C1 segment of cervical spinal cord (tissue), 14 donors: ENCODE data around the gene KIF3A.
A peak's percentile ranks its signal among the peaks of the same experiment; 100 is the strongest.

Experiments used
- DNase-seq, 14 donors: peaks; one replicate each; lab custom pipeline; 2025; lab: John Stamatoyannopoulos, UW

The KIF3A gene

DNA sequence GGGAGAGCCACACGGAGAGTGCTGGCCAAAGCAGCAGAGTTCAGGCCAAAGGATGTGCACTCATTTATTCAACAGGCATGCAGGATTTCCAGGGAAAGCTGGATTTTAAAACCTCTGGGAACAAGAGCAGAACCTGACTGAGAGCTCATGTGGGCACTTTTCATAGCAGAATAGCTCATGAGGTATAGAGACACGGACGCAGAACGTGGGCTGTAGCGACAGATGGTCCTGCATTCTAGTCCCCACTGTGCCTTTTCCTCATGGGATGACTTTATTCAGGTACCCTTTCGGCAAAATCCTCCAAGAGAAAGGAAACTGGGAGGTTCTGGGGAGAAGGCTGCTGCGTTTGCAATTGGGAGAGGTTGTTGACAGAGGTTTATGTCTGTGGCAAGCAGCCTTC is 58.2 kb downstream of the KIF3A start:
- no peak for DNase-seq

DNA sequence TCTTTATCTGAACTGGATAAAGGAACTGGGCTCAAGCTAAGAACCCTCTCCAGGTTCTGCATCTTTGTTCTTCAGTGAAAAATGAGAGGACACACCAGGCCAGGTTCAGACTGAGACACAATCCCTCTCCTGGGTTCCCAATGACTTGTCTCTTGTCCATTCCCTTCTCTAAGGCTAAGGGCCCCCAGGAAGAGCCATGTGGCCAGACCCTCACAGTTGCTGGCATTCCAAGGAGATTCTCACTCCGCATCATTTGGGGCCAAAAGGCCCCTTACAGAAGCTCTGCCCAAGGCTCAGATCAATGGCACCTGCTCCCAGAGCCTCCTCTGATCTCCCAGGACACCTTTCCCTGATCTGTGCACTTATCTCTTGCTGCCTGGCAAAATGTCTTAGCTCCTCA is 58.6 kb downstream of the KIF3A start:
- no peak for DNase-seq

DNA sequence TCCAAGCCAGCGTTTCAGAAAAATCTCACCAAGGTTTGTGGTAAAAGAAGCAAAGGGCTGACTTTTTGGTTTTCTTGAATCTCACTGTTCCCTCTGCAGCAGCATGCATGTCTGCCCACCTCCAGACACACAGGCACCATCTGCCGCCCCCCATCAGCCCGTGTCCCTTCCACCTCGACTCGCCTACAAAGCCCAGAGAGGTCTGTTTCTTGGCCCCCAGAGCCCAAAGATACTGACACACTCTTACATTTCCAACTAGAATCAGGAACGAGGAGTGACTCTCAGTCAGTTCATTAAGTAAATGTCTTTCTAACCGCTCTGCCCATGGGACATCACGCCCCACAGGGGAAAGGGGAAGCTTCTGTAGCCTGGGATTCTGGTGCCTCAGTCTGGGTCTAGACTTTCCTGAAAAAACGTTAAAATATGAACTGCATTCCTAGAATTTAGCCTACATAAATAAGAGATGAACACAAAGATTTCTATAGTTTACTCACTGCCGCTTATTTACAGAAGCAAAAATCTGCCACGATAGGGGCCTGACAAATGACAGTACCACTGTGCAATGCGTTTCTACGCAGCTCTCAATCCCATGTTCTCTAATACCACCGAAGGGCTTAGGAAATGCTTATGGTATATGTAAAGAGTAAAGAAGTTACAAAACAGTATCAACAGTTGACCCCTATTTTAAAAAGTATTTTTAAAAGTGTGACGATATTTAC is 59.5 kb downstream of the KIF3A start:
- DNase-seq = no peak

DNA sequence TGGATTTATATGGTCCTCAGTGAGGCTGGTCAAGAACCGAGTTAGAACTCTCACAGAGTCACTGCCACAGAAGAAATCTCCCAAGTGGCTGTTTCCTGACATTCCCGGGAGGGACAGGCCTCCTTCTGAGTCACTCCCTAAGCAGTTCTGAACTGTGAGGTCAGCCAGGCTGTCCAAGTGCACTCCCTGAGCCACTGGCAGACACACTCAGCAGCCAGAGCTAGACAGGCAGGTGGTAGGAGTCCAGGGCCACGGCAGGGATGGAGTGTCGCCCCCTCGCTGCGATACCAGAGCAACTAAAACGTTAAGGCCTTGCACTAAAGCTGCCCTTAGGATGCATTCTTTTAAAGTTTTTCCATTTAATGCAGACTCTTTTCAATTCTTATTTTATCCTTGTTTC is 60.2 kb downstream of the KIF3A start:
- DNase-seq = peak in 1 of 14 donors; percentile 23

DNA sequence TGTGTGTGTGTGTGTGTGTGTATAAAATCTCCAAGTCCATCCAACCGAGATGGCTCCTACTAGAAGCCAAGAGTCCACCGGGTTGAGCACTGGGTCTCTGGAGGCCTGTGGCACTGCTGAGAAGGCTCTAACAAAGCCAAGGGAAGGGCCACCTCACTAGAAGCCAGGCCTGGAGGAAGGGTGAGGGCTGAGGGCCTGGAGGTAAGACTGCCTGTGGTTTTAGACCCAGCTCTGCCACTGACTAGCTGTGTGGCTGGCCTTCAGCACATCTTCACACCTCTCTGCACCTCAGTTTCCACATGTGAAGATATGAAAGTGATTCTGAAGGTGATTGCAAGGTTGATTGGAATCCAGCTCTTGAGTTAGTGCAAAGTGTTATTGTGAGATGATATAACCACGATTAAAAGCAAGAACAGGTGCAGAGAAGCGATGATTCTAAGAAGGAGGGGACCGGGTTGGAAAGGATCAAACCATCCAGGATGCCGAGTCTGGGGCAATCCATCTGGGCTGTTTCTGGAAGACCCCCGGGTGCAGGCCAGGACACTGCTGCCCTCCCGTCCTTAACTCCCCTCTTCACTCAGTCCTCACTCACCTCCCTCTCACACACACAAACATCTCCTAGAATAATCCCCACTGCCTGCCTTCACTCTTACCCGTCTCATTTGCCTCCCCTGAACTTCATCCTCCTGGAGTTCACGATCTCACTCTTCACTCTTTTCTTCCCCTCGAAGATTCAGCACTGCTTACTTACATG is 61.2 kb downstream of the KIF3A start:
- no peak for DNase-seq

DNA sequence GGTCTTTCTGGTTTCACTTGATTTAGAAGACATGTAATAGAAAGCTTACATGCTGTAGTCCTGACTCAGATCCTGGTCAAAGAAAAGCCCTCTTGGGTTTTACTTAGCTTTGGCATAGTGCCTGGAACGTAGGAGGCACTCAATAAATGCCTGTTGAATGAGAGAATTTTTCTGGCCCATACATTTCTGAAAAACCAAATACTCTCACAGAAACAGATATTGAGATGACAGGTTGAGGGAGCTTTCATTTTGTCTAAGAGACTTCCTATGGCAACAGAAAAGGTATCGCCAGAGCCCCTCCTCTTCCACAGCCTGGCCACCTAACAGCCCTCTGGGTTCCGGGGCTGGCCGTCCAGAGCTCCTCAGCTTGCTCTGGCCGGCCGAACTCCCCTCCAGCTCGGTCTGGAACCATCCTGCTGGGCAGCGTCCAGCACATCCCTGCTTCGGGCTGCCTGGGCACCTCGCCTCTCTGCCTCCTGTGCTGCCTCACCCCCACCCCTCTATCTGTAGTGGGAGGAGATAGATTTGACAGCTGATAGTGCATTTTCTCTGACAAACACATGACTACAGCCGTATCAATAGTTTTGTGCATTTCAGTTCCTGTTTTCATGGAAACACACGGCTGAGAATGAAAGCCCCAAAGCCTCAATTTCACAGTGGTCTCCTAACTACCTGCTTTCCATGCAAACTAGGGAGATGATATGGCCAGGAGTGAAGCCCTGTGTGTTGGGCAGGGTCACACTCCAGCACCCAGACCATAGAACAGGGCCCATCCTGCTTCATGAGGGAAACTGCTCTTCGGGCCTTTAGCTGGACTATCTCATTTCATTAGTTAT is 62.5 kb downstream of the KIF3A start:
- no peak for DNase-seq

DNA sequence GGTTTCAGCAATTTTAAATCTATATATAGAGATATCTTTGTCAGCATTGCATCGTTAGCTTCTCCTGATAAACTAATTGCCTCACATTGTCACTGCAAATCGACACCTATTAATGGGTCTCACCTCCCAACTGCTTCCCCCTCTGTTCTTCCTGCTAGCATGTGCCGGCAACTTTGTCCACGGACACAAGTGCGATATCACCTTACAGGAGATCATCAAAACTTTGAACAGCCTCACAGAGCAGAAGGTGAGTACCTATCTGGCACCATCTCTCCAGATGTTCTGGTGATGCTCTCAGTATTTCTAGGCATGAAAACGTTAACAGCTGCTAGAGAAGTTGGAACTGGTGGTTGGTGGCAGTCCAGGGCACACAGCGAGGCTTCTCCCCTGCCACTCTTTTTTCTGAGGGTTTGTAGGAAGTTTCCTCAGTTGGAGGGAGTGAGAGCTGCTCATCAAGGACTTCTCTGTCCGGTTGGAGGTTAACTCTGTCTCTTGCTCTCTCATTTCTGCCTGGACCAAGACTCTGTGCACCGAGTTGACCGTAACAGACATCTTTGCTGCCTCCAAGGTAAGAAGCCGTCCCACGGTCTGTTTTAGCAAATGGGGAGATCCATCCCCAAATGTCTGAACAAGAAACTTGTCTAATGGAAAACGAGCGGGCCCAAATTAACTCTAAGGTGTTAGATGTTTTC is 63.3 kb downstream of the KIF3A start, which contains the start of gene IL4:
Gene IL4 (plus strand): TSS at position 51 of the 692 bp plus-strand sequence. CDS start 62 bp downstream, at position 113.
- no peak for DNase-seq

DNA sequence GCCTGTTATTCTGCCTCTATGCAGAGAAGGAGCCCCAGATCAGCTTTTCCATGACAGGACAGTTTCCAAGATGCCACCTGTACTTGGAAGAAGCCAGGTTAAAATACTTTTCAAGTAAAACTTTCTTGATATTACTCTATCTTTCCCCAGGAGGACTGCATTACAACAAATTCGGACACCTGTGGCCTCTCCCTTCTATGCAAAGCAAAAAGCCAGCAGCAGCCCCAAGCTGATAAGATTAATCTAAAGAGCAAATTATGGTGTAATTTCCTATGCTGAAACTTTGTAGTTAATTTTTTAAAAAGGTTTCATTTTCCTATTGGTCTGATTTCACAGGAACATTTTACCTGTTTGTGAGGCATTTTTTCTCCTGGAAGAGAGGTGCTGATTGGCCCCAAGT is 63.9 kb downstream of the KIF3A start:
- DNase-seq = no peak

DNA sequence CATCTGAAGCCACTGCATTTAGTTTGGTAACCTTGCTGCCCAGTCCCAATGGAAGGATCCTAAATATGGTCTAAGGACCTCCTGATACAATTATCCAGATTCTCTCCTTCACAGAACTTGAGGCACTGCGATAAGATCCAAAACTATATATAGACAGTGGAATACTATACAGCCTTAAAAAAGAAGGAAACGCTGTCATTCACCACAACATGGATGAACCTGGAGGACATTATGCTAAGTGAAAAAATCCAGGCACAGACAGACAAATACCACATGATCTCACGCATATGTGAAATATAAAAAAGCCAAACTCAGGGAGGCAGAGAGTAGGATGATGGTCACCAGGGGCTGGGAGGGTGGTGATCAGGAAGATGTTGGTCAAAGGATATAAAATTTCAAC is 66.3 kb downstream of the KIF3A start:
- no peak for DNase-seq

DNA sequence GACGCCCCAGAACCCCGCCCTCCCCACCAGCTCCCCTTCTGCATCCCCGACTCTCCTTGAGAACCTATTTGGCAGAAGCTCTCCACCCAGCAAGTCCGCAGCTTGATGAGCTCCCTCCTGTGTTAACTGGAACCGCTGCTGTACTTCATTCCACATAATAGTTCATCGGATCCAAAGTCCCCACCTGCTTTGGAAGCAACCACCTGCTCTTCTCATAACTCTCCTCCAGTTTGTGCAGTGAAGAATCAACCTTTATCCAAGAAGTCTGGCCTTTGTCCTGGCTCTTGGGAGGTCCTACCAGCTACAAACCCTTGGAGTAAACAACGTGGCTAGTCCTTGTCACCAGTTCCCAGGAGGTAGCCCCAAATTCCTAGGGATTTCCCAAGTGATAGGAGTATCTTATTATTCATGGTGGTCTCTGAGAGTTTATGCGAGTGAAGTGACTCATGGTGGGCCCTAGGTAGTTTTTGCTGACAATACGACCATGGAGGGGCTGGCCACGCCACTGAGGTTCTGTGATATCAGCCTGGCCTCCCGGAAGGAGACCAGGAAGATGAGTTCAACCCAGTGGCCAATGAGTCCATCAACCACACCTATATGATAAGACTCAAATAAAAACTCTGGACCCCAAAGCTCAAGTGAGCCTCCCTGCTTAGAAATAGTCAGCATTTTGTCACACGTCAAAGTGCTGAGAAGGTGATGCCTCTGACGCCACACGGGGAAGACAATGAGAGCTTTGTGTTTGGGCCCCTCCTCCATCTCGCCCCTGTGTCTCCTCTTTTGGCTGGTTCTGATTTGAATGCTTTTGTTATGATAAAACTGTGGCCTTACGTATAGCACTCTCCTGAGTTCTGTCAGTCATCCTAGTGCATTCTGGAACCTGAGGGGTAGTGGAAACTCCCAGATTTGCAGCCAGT is 67.1 kb downstream of the KIF3A start:
- DNase-seq = no peak

DNA sequence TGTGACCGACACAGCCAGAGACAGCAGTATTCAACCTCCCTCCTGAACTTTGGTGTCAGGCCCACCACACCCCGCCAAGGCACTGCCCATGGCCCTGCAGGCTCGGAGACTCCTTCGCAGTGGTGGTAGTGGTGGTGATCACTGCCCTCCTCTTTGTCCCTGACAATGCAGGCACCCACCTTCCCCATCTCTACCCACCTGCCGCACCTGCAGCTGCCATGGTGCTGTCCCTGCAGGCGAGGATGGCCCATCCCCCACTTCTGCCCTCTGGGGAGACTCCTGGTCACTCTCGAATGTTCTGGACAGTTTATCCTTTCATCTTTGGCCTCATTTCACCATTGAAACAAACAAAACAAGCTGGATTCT is 67.9 kb downstream of the KIF3A start:
- DNase-seq = no peak

DNA sequence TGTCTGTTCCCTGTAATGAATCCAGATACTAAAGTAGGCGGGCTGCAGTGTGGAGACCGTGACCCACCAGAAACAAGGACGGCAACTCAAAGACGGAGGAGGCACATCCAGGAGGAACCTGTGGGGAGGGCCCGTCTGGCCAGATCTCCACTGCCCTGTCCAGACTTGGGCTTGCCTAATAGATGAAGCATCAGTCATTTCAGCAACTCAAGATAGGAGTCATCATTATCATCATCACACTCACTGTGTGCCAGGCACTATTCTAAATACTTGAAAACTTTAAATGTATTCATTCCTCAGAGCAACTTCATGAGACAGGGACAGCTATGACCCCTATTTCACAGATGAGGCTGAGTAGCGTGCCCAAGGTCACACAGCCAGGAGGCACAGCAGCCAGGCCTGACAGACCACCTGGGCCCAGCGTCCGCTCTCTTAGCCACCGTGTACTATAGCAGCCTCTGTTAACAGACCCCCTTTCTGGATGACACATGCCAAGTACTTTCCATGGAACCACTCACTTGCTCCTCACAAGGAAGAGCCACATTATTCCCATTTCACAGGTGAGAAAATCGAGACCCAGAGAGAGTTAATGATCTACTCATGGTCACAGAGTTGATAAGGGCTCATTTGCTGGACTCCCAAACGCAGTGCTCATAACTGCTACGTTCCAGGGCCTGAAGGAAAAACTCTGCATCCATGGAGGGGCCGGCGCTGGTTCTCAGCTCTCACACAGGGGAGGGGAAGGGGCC is 68.5 kb downstream of the KIF3A start:
- no peak for DNase-seq

DNA sequence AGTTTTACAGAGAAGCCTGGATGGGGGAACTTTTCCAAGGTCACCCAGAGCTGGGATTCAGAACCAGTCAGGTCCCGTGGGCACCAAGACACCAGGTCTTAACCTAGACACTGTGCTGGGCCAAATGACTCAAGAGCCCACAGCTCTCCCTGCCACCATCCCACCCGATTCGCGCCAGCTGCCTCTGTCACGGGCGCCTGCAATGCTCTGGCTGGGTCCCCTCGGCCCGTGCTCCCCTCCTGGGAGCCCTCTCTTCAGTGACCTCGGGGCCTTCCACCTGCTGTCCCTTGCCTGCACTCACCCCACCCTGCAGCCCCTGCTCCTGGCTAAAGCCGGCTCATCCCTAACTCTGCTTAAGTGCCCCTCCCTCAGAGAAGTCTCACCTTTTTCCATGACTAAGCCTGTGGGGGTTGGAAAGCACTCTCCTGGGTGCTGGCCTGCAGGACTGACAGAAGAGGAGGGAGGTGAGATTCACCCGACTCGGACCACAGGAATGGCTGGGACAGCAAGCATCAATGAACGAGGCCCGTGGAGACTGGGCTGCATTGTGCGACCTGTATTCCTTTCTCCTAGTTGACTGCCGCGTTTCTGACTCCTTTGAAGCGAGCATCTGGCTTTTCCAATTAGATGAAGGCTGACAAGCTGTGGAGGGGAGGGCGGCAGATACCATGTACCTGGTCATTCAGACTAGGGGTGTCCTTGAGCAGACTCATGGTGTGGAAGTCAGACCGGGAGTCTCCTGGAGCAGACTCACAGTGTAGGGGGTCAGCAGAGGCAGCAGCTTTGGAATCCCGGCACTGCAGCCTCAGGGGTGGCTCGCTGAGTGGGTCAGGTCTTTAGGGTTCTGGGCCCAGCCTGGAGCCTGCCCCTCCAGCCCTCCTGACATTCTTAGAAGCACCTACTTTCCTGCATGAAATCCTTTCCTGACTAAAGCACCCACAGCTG is 69.3 kb downstream of the KIF3A start:
- DNase-seq = no peak

DNA sequence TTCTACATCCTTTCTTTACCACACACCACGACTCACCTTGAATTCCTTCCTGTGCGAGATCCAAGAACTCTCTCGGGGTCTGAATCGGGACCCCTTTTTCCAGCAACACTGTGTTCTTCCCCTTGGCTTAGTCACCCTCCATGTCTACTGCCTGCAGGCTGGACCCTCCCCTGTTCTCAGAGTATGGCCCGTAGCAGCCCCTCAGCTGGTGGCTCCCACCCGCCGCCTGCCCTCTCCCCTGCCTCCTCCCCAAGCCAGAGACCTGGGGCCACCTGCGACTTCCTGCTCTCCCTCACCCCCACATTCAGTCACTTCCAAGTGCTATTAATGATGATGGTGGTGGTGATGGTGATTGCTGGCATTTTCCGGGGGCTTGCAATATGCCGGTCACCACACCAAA is 70.0 kb downstream of the KIF3A start:
- DNase-seq = no peak

DNA sequence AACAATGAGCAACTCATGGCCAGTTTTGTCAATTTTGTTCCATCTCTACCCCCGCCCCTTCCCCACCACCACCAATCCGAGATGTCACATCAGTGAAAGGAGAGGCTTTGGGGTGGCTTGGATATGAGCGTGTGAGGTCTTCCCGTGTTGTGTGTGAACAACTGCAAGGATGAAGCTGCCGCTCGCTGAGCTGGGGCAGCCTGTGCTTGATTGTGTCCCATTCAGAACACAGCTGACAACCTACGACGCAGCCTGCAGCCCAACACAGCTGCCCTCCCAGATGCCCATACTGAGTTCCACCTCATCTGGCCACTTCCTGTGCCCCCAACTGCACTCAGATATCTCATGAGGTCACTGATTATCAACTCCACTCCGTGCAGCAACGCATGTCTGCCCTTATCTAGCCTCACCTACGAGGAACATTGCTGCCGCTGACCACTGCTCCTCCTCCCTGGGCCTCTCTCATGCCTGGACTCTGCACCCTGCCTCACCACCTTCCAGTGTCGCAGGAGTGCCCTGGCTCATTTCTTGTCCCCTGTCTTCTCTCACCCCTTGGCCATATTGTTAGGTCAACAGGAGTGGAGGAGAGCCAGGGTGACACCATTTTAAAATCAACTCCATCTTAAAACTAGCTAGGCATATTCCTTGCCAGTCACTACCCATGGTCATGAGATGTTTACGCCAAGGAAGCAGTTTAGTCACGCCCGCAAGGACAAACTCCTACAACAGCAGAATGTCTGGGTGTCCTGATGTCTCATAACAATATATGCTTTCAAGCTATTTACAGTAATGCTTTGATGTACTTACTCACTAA is 70.8 kb downstream of the KIF3A start:
- DNase-seq = no peak

DNA sequence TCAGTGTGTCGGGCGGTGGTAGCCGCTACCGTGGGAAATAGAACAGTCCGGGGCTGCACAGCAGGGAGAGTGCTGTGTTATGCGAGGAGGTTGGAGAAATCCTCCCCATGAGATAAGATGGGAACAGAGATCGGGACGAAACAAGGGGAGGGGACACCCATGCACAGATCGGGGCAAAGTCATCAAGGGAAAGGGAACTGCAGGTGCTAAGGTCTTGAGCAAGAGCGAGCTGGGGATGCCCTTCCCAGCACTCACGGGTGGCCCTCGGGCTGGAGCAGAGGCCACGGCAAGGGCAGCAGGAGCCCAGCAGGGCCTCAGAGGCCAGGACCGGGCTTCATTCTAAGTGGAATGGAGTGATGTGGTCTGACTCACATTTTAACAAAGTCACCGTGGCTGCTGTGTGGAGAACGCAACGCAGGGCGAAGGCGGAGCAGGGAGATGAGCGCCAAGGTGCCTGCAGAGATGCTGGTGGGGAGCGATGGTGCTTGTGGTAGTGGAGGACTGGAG is 71.7 kb downstream of the KIF3A start:
- no peak for DNase-seq

DNA sequence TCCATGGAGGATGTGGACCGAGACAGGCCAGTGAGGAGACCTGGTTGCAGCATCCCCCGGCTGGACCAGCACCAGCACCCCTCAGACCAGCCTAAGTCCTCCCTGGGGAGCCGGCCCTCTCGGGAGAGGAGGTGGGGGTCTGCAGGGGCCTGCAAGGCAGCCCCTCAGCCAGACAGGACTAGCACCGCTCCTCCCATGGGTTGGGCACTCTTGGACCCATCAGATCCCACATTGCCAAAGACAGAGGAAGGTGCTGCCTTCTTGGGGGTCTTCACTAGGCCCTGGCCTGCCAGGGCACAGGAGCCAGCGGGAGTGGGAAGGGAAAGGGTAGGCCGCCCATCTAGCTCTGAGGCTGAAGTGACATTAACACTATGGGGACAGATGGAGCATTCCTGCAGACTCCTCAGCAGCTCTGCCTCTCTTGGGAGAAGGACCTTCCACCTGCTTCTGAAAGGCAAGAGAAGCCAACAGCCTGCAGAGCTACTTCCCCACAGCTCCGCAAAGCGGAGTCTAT is 72.6 kb downstream of the KIF3A start:
- no peak for DNase-seq
